ENCODE results near the gene GOLGB1.

GOLGB1 gene

DNA sequence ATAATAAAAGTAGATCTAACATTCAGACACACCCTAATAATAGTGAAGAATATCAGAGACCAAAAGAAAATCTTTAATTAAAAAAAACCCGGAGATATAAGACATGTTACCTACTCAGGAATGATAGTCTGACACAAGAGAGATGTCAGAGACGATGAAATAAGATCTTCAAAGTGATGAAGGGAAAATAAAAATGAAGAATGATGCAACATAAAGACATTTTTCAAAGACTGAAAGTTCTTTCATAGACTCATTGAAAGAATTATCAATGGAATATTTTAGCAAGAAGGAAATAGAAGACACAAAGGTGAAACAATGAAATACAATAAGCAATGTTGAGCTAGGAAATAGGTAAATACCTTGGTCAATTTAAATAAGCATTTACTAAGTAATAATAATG, 108.4 kb downstream of the GOLGB1 start:
- peaks cover 3% of the 10 kb centered on the region; the same call in 1 of the 2 replicates for H3K4me1 ChIP-seq (ENCODE audit: control insufficient read depth, insufficient read depth, low read length)
- no peaks in the 10 kb centered on the region for H3K36me3 ChIP-seq (ENCODE audit: control insufficient read depth in 2 of 2, insufficient read depth in 1 of 2, low read length in 2 of 2)
- ChIA-PET CTCF (interaction anchor here (0.6 kb wide), 1 partner anchor 68 kb away, joined by 3 read pairs; no protein-coding TSS in a partner anchor), POLR2A (no interaction called here)
- H3K9me3 ChIP-seq (ENCODE audit: control insufficient read depth, insufficient read depth, low read depth, low read length) = no peaks in the 10 kb centered on the region
- H3K27ac ChIP-seq (ENCODE audit: extremely low read depth, low read depth, low read length) = no peak overlapping the region
- TF ChIP-seq SCRT1 (tag by site-specific recombination; IDR thresholded peaks at IDR 0.05; ENCODE audit: borderline replicate concordance) = no peak
- TF ChIP-seq KLF16 (tag by site-specific recombination; IDR thresholded peaks at IDR 0.05) = no peak
- no peak for TF ChIP-seq ZNF292 (tag by site-specific recombination; IDR thresholded peaks at IDR 0.05; ENCODE audit: borderline replicate concordance, low read depth)
- no peak for TF ChIP-seq ZNF670 (tag by site-specific recombination; IDR thresholded peaks at IDR 0.05; ENCODE audit: low read depth)
- no peak for TF ChIP-seq ZBTB7A (tag by site-specific recombination; IDR thresholded peaks at IDR 0.05; ENCODE audit: low read depth)
- no peak for TF ChIP-seq ZNF624 (tag by site-specific recombination; IDR thresholded peaks at IDR 0.05)
- no peak for TF ChIP-seq ZNF214 (tag by site-specific recombination; IDR thresholded peaks at IDR 0.05; ENCODE audit: borderline replicate concordance)
- no peak for TF ChIP-seq ZNF692 (tag by site-specific recombination; IDR thresholded peaks at IDR 0.05)
- TF ChIP-seq, protein P1, sequence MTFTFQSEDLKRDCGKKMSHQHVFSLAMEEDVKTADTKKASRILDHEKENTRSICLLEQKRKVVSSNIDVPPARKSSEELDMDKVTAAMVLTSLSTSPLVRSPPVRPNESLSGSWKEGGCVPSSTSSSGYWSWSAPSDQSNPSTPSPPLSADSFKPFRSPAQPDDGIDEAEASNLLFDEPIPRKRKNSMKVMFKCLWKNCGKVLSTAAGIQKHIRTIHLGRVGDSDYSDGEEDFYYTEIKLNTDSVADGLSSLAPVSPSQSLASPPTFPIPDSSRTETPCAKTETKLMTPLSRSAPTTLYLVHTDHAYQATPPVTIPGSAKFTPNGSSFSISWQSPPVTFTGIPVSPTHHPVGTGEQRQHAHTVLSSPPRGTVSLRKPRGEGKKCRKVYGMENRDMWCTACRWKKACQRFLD (tag by site-specific recombination; IDR thresholded peaks at IDR 0.05) = no peak
- no peak for TF ChIP-seq ZNF19 (tag by site-specific recombination; IDR thresholded peaks at IDR 0.05; ENCODE audit: low read depth)
- H3K4me3 ChIP-seq (ENCODE audit: low read depth, low read length) = no peak overlapping the region

DNA sequence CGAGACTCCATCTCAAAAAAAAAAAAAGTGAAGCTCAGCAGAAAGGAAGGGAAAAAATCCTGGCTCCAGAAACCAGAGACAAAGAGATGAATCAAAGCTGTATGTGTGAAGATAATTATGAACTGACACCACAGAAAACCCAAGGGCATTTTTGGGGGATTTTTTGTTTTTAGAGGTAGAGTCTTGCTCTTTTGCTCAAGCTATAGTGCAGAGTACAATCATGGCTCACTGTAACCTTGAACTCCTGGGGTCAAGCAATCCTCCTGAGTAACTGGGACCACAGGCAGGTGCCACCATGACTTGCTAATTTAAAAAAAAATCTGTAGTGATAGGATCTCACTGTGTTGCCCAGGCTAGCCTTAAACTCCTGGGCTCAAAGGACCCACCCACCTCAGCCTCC, 111.6 kb downstream of the GOLGB1 start:
- H3K4me1 ChIP-seq (ENCODE audit: control insufficient read depth, insufficient read depth, low read length) = peaks cover 3% of the 10 kb centered on the region; the same call in 1 of the 2 replicates
- ChIA-PET CTCF (no interaction called here), POLR2A (no interaction called here)
- no peak overlapping the region for H3K27ac ChIP-seq (ENCODE audit: extremely low read depth, low read depth, low read length)
- TF ChIP-seq HOXD13 (CRISPR knock-in tag; IDR thresholded peaks at IDR 0.05; ENCODE audit: borderline replicate concordance) = no peak
- TF ChIP-seq ZSCAN23 (tag by site-specific recombination; IDR thresholded peaks at IDR 0.05) = no peak
- TF ChIP-seq ZNF610 (tag by site-specific recombination; IDR thresholded peaks at IDR 0.05; ENCODE audit: borderline replicate concordance) = no peak
- TF ChIP-seq ZNF692 (tag by site-specific recombination; IDR thresholded peaks at IDR 0.05) = no peak
- no peak for TF ChIP-seq ZNF571 (tag by site-specific recombination; IDR thresholded peaks at IDR 0.05)
- H3K9me3 ChIP-seq (ENCODE audit: control insufficient read depth, insufficient read depth, low read depth, low read length) = no peaks in the 10 kb centered on the region
- no peak overlapping the region for H3K4me3 ChIP-seq (ENCODE audit: low read depth, low read length)
- H3K36me3 ChIP-seq (ENCODE audit: control insufficient read depth in 2 of 2, insufficient read depth in 1 of 2, low read length in 2 of 2) = no peaks in the 10 kb centered on the region

DNA sequence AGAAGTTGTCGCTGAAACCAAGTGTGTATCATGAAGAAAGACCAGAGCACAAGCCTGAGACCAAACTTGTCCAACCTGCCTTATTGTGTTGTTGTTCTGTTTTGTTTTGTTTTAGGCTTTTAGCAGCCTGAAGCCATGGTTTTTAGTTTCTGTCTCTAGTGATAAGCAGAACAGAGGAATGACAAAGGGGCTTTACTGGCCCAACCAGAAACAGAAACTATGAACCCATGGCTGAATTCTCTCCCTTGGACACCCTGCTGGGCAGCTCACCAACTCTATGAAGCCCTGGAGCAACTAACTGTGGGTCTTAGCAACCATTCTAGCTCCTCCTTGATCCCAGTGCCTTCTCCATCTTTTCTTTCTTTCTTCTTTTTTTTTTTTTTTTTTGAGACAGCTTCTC, 119.2 kb downstream of the GOLGB1 start:
- POLR2A ChIA-PET = no interaction called here
- CTCF ChIA-PET = interaction anchor here (0.5 kb wide), 1 partner anchor 84 kb away, joined by 6 read pairs; no protein-coding TSS in a partner anchor

DNA sequence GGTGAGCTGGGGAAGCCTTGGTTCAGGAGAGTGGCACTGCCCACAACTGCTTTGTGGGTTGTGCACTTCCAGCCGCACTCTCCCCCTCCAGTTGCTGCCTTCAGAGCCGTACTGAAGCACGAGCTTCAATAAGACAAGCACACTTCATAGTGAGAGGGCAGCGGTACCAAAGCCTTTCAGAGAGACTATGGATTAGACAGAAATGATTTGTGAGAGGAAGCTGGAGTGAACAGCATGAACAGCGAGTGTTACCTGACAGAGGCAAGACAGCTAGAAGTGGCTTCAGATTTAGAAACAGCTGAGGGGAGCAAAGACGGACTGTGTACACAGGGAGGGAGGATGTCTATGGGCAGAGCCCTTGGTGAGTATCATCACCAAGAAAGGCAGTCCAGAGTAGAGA, 119.9 kb downstream of the GOLGB1 start:
- H3K4me3 ChIP-seq (ENCODE audit: low read depth, low read length) = no peak overlapping the region
- no peaks in the 10 kb centered on the region for H3K4me1 ChIP-seq (ENCODE audit: control insufficient read depth, insufficient read depth, low read length)
- CTCF ChIA-PET = no interaction called here
- no peak overlapping the region for H3K27ac ChIP-seq (ENCODE audit: extremely low read depth, low read depth, low read length)
- POLR2A ChIA-PET = no interaction called here
- no peaks in the 10 kb centered on the region for H3K9me3 ChIP-seq (ENCODE audit: control insufficient read depth, insufficient read depth, low read depth, low read length)
- H3K36me3 ChIP-seq (ENCODE audit: control insufficient read depth in 2 of 2, insufficient read depth in 1 of 2, low read length in 2 of 2) = no peaks in the 10 kb centered on the region
- no peak for TF ChIP-seq ZNF501 (tag by site-specific recombination; IDR thresholded peaks at IDR 0.05)
- TF ChIP-seq, protein P2, sequence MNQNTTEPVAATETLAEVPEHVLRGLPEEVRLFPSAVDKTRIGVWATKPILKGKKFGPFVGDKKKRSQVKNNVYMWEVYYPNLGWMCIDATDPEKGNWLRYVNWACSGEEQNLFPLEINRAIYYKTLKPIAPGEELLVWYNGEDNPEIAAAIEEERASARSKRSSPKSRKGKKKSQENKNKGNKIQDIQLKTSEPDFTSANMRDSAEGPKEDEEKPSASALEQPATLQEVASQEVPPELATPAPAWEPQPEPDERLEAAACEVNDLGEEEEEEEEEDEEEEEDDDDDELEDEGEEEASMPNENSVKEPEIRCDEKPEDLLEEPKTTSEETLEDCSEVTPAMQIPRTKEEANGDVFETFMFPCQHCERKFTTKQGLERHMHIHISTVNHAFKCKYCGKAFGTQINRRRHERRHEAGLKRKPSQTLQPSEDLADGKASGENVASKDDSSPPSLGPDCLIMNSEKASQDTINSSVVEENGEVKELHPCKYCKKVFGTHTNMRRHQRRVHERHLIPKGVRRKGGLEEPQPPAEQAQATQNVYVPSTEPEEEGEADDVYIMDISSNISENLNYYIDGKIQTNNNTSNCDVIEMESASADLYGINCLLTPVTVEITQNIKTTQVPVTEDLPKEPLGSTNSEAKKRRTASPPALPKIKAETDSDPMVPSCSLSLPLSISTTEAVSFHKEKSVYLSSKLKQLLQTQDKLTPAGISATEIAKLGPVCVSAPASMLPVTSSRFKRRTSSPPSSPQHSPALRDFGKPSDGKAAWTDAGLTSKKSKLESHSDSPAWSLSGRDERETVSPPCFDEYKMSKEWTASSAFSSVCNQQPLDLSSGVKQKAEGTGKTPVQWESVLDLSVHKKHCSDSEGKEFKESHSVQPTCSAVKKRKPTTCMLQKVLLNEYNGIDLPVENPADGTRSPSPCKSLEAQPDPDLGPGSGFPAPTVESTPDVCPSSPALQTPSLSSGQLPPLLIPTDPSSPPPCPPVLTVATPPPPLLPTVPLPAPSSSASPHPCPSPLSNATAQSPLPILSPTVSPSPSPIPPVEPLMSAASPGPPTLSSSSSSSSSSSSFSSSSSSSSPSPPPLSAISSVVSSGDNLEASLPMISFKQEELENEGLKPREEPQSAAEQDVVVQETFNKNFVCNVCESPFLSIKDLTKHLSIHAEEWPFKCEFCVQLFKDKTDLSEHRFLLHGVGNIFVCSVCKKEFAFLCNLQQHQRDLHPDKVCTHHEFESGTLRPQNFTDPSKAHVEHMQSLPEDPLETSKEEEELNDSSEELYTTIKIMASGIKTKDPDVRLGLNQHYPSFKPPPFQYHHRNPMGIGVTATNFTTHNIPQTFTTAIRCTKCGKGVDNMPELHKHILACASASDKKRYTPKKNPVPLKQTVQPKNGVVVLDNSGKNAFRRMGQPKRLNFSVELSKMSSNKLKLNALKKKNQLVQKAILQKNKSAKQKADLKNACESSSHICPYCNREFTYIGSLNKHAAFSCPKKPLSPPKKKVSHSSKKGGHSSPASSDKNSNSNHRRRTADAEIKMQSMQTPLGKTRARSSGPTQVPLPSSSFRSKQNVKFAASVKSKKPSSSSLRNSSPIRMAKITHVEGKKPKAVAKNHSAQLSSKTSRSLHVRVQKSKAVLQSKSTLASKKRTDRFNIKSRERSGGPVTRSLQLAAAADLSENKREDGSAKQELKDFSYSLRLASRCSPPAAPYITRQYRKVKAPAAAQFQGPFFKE (tag by site-specific recombination; IDR thresholded peaks at IDR 0.05; ENCODE audit: borderline replicate concordance) = no peak
- no peak for TF ChIP-seq ZNF549 (tag by site-specific recombination; IDR thresholded peaks at IDR 0.05)
- no peak for TF ChIP-seq ZNF792 (tag by site-specific recombination; IDR thresholded peaks at IDR 0.05)
- TF ChIP-seq SP2 (tag by site-specific recombination; IDR thresholded peaks at IDR 0.05) = no peak

More for the DNA sequence above, 119.2 kb downstream of the GOLGB1 start:
- Histone ChIP-seq H3K36me3 (ENCODE audit: control insufficient read depth in 2 of 2, insufficient read depth in 1 of 2, low read length in 2 of 2) (no peaks in the 10 kb centered on the region), H3K27ac (ENCODE audit: extremely low read depth, low read depth, low read length) (no peak overlapping the region), H3K4me3 (ENCODE audit: low read depth, low read length) (no peak overlapping the region), H3K4me1 (ENCODE audit: control insufficient read depth, insufficient read depth, low read length) (no peaks in the 10 kb centered on the region), H3K9me3 (ENCODE audit: control insufficient read depth, insufficient read depth, low read depth, low read length) (no peaks in the 10 kb centered on the region)
- no peak for TF ChIP-seq ZNF558 (tag by site-specific recombination; IDR thresholded peaks at IDR 0.05)
- TF ChIP-seq ZNF785 (tag by site-specific recombination; IDR thresholded peaks at IDR 0.05) = no peak

All from HEK293 (cell line).